SK-N-SH treated with all-trans-retinoic acid at 6 μM for 48 hours (cell line): ENCODE results near the gene CLCN1.

Experiments
- CSDC2 ChIP-seq: fragments of 250-450 bp; sonication (Bioruptor Pico); IDR thresholded peaks from 2 replicates; pipeline ENCODE4 v1.5.0; 2020; ENCODE audit warnings: mild to moderate bottlenecking, moderate library complexity
- ISL1 ChIP-seq: fragments of 250-450 bp; sonication (Bioruptor Pico); IDR thresholded peaks from 2 replicates; pipeline ENCODE4 v2.1.2; 2022; ENCODE audit warnings: mild to moderate bottlenecking, moderate library complexity
- PATZ1 ChIP-seq: fragments of 250-450 bp; sonication (Bioruptor Pico); IDR thresholded peaks from 2 replicates; pipeline ENCODE4 v1.8.0; 2020; ENCODE audit warnings: mild to moderate bottlenecking, moderate library complexity, borderline replicate concordance
- POU6F1 ChIP-seq: fragments of 250-450 bp; sonication (Bioruptor Pico); IDR thresholded peaks from 2 replicates; pipeline ENCODE4 v1.8.0; 2021; ENCODE audit warnings: low read depth, mild to moderate bottlenecking, moderate library complexity, borderline replicate concordance
- ZFP30 ChIP-seq: fragments of 450-650 bp; formaldehyde crosslinking; IDR thresholded peaks from 2 replicates; pipeline ENCODE4 v1.5.0; 2022; ENCODE audit warnings: mild to moderate bottlenecking, moderate library complexity
- TF ChIP-seq, protein P1 (sequence below): fragments of 250-450 bp; sonication (Bioruptor Pico); IDR thresholded peaks from 2 replicates; pipeline ENCODE4 v1.5.1; 2021; ENCODE audit warnings: mild to moderate bottlenecking, moderate library complexity

GRCh38 chr7:143354965-143355364 is 39.1 kb downstream of the CLCN1 start:
- TF ChIP-seq PATZ1 (CRISPR knock-in tag) (no peak), POU6F1 (CRISPR knock-in tag) (no peak), ISL1 (no peak), ZFP30 (CRISPR knock-in tag) (no peak), CSDC2 (CRISPR knock-in tag) (no peak)
- TF ChIP-seq, protein P1, sequence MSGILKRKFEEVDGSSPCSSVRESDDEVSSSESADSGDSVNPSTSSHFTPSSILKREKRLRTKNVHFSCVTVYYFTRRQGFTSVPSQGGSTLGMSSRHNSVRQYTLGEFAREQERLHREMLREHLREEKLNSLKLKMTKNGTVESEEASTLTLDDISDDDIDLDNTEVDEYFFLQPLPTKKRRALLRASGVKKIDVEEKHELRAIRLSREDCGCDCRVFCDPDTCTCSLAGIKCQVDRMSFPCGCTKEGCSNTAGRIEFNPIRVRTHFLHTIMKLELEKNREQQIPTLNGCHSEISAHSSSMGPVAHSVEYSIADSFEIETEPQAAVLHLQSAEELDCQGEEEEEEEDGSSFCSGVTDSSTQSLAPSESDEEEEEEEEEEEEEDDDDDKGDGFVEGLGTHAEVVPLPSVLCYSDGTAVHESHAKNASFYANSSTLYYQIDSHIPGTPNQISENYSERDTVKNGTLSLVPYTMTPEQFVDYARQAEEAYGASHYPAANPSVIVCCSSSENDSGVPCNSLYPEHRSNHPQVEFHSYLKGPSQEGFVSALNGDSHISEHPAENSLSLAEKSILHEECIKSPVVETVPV (CRISPR knock-in tag) = no peak
